OCI-LY3 (cell line): ENCODE data around the gene PCBP3.

ENCODE experiments used
- EZH2phosphoT487 ChIP-seq: fragments of 200-600 bp; shearing (Covaris generic); IDR thresholded peaks from 2 replicates; pipeline ENCODE4 v1.6.1; 2018; ENCODE audit warnings: antibody characterized with exemption, mixed run types, low read depth
- TF ChIP-seq, protein P1 (sequence below): fragments of 200-600, 300-600 bp; sonication (generic); IDR thresholded peaks from 2 replicates; pipeline ENCODE4 v1.5.1; 2014; ENCODE audit warnings: antibody characterized with exemption, low read length, low read depth

DNA sequence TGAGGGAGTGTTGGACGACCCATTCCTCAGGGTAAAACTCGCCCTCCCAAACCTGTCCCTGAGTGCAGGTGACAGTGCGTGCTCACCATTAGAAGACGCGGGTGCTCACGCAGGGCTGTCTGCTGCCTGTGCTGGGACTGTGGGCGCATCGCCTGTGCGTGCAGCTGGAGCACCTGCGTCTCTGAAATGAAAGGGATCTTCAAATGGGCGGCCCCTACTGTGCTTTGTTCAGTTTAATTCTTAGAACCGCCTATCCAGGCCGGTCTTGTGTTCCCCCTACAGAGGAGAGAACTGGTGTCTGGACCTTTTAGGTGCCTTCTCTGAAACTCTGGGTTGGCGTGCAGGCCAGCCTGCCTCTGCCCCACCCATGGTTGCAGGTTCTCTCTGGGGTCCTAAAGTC, 125.8 kb downstream of the PCBP3 start:
- no peak for TF ChIP-seq EZH2phosphoT487
- TF ChIP-seq, protein P1, sequence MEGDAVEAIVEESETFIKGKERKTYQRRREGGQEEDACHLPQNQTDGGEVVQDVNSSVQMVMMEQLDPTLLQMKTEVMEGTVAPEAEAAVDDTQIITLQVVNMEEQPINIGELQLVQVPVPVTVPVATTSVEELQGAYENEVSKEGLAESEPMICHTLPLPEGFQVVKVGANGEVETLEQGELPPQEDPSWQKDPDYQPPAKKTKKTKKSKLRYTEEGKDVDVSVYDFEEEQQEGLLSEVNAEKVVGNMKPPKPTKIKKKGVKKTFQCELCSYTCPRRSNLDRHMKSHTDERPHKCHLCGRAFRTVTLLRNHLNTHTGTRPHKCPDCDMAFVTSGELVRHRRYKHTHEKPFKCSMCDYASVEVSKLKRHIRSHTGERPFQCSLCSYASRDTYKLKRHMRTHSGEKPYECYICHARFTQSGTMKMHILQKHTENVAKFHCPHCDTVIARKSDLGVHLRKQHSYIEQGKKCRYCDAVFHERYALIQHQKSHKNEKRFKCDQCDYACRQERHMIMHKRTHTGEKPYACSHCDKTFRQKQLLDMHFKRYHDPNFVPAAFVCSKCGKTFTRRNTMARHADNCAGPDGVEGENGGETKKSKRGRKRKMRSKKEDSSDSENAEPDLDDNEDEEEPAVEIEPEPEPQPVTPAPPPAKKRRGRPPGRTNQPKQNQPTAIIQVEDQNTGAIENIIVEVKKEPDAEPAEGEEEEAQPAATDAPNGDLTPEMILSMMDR, result no peak
